HCT116 (cell line): ENCODE data around the gene C1QTNF2. TPM values are rescaled to one million over a fixed set of nuclear protein-coding genes. Genes with fewer than 3 reads are reported as not detected.

Source experiments
- ATAC-seq: fragments of 200-7000 bp; cut with Tn5 transposase; 2 replicates; pipeline ENCODE4 v1.9.1; 2020; ENCODE audit warnings: mild to moderate bottlenecking, moderate library complexity
- BruUV-seq: library from RNA; stranded (reverse); fragments of 400-500 nt; replicated peaks from 2 replicates; lab custom pipeline; 2021; lab: Mats Ljungman, UMichigan
- CTCF ChIA-PET: fragments of 300-600 bp; sonication (Branson Sonifier 250); formaldehyde crosslinking; loops from one replicate; lab custom pipeline; 2021; ENCODE audit warnings: antibody characterized with exemption; lab: Charles Lee
- POLR2A ChIA-PET: fragments of 300-600, 350-600 bp; sonication (Branson Sonifier 250); formaldehyde crosslinking; loops from one replicate; lab custom pipeline; 2021; ENCODE audit warnings: antibody characterized with exemption; lab: Charles Lee
- RAD21 ChIA-PET, 2 experiments: fragments of 300-600 bp; sonication (Branson Sonifier 250); formaldehyde crosslinking; loops; one replicate each; lab custom pipeline; 2023; ENCODE audit warnings: low total read pairs in 2 of 2; ENCODE audit not compliant: uncharacterized antibody in 2 of 2, unreplicated experiment in 2 of 2, low non-redundant PET in 1 of 2; lab: Charles Lee
- DNase-seq: peaks from one replicate; pipeline ENCODE4 v3.0.0-alpha.2; 2010; ENCODE audit warnings: low read depth, low spot score
- H2AFZ ChIP-seq: fragments of 200-600 bp; shearing (Covaris generic), sonication (generic); 2 replicates; pipeline ENCODE4 v1.6.1; 2017; ENCODE audit warnings: low read depth, mixed run types, mixed read lengths, antibody characterized with exemption, low read length; ENCODE audit not compliant: poor library complexity, severe bottlenecking
- H3K27ac ChIP-seq: 2 replicates; pipeline ENCODE4 v1.5.1; 2012; ENCODE audit warnings: low read depth, low read length
- H3K27me3 ChIP-seq: fragments of 200-600 bp; sonication (generic); 2 replicates; pipeline ENCODE4 v1.6.1; 2016; ENCODE audit warnings: mixed run types, low read length, mixed read lengths; ENCODE audit not compliant: insufficient read depth
- H3K36me3 ChIP-seq, 2 experiments: fragments of 200-500 bp in 1 of 2; fragments of 200-600 bp in 1 of 2; sonication (Bioruptor generic) in 1 of 2; sonication (generic) in 1 of 2; 2 replicates each; pipeline versions ENCODE4 v1.5.1 to v1.6.1; 2014 to 2016; ENCODE audit warnings: low read length in 2 of 2, inconsistent platforms in 1 of 2, mixed read lengths in 1 of 2, mixed run types in 1 of 2; ENCODE audit not compliant: insufficient read depth in 2 of 2, control insufficient read depth in 1 of 2
- H3K4me1 ChIP-seq, 2 experiments: fragments of 200-600 bp in 1 of 2; sonication (generic) in 1 of 2; 2 replicates each; pipeline versions ENCODE4 v1.5.1 to v1.6.1; 2012 to 2017; ENCODE audit warnings: low read length in 2 of 2, inconsistent platforms in 1 of 2, mild to moderate bottlenecking in 1 of 2, mixed read lengths in 1 of 2, mixed run types in 1 of 2, moderate library complexity in 1 of 2; ENCODE audit not compliant: insufficient read depth in 2 of 2, control insufficient read depth in 1 of 2
- H3K4me2 ChIP-seq: fragments of 200-600 bp; sonication (generic); 2 replicates; pipeline ENCODE4 v1.6.1; 2017; ENCODE audit warnings: mixed run types, low read length, mixed read lengths
- H3K4me3 ChIP-seq, 2 experiments: fragments of 200-600 bp in 1 of 2; sonication (generic) in 1 of 2; replicated peaks in 1 of 2; 2 replicates each; pipeline ENCODE4 v1.5.1; 2011 to 2016; ENCODE audit warnings: low read length in 2 of 2, control low read depth in 1 of 2, low read depth in 1 of 2, mild to moderate bottlenecking in 1 of 2, mixed read lengths in 1 of 2, mixed run types in 1 of 2
- H3K79me2 ChIP-seq: fragments of 200-600 bp; sonication (generic); 2 replicates; pipeline ENCODE4 v1.6.1; 2017; ENCODE audit warnings: mild to moderate bottlenecking, mixed run types, low read length, moderate library complexity, mixed read lengths; ENCODE audit not compliant: insufficient read depth
- H3K9ac ChIP-seq: fragments of 200-600 bp; sonication (generic); 2 replicates; pipeline ENCODE4 v1.6.1; 2016; ENCODE audit warnings: low read length, mixed read lengths
- H3K9me2 ChIP-seq: fragments of 200-600 bp; sonication (generic), shearing (Covaris generic); 2 replicates; pipeline ENCODE4 v1.6.1; 2017; ENCODE audit warnings: mixed run types, mild to moderate bottlenecking, moderate library complexity; ENCODE audit not compliant: insufficient read depth
- H3K9me3 ChIP-seq, 2 experiments: fragments of 200-500 bp in 1 of 2; fragments of 200-600 bp in 1 of 2; sonication (Bioruptor generic) in 1 of 2; sonication (generic) in 1 of 2; 2 replicates each; pipeline ENCODE4 v1.6.1; 2014 to 2017; ENCODE audit warnings: low read length in 2 of 2, mixed read lengths in 2 of 2, inconsistent platforms in 1 of 2, low read depth in 1 of 2, mild to moderate bottlenecking in 1 of 2, mixed run types in 1 of 2, moderate library complexity in 1 of 2; ENCODE audit not compliant: control insufficient read depth in 1 of 2, insufficient read depth in 1 of 2
- H4K20me1 ChIP-seq: fragments of 200-600 bp; sonication (generic), shearing (Covaris generic); 2 replicates; pipeline ENCODE4 v1.6.1; 2017; ENCODE audit warnings: mixed run types, mild to moderate bottlenecking, moderate library complexity; ENCODE audit not compliant: insufficient read depth
- EZH2 ChIP-seq: fragments of 200-600 bp; sonication (generic); IDR thresholded peaks from 2 replicates; pipeline ENCODE4 v1.6.1; 2017; ENCODE audit warnings: antibody characterized with exemption, mixed run types
- EZH2phosphoT487 ChIP-seq: fragments of 200-600 bp; IDR thresholded peaks from 2 replicates; pipeline ENCODE4 v1.6.1; 2018; ENCODE audit warnings: antibody characterized with exemption, borderline replicate concordance
- ZNF274 ChIP-seq: fragments of 200-500 bp; sonication (Bioruptor generic); IDR thresholded peaks from 2 replicates; pipeline ENCODE4 v1.6.1; 2014; ENCODE audit warnings: mild to moderate bottlenecking, low read depth, low read length, inconsistent platforms
- intact Hi-C: fragments of 100-400 bp; cut with micrococcal nuclease; formaldehyde crosslinking; loops from 2 replicates; pipeline ENCODE4 v1.10.0; 2022
- total RNA-seq: library from RNA; stranded (reverse); gene quantifications from one replicate; pipeline ENCODE4 v1.2.1, GENCODE V29; 2021; ENCODE audit not compliant: unreplicated experiment
- TF ChIP-seq, protein P1 (sequence below): IDR thresholded peaks from 2 replicates; pipeline ENCODE4 v1.6.1; 2011; ENCODE audit warnings: mild to moderate bottlenecking, low read length, moderate library complexity; ENCODE audit not compliant: insufficient replicate concordance; ENCODE audit errors: extremely low read depth
- TF ChIP-seq, protein P2 (sequence below): IDR thresholded peaks from 2 replicates; pipeline ENCODE4 v1.6.1; 2012

Gene C1QTNF2
- total RNA-seq, 1 experiment from 2014 or later: 0.15 TPM

DNA sequence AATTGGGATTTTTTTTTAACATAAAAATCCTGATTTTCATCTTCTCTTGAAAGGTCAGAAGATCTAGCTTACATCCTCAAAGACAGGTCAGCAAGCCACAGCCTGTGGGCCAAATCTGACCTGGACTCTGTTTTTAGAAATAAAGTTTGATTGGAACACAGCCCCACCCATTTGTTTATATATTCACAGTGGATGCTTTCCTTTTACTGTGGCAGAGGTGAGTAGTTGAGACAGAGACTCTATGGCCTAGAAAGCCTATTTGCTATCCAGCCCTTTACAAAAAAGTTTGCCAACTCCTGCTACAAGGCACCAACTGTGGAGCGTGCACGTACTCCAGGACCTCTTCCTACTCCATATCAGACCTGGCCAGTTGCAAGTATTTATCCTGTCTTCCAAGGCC, 44.7 kb downstream of the C1QTNF2 start (continued):
- TF ChIP-seq, protein P1, sequence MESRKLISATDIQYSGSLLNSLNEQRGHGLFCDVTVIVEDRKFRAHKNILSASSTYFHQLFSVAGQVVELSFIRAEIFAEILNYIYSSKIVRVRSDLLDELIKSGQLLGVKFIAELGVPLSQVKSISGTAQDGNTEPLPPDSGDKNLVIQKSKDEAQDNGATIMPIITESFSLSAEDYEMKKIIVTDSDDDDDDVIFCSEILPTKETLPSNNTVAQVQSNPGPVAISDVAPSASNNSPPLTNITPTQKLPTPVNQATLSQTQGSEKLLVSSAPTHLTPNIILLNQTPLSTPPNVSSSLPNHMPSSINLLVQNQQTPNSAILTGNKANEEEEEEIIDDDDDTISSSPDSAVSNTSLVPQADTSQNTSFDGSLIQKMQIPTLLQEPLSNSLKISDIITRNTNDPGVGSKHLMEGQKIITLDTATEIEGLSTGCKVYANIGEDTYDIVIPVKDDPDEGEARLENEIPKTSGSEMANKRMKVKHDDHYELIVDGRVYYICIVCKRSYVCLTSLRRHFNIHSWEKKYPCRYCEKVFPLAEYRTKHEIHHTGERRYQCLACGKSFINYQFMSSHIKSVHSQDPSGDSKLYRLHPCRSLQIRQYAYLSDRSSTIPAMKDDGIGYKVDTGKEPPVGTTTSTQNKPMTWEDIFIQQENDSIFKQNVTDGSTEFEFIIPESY: no peak
- no peak for TF ChIP-seq EZH2phosphoT487
- TF ChIP-seq ZNF274: no peak
- TF ChIP-seq, protein P2, sequence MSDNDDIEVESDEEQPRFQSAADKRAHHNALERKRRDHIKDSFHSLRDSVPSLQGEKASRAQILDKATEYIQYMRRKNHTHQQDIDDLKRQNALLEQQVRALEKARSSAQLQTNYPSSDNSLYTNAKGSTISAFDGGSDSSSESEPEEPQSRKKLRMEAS: no peak

DNA sequence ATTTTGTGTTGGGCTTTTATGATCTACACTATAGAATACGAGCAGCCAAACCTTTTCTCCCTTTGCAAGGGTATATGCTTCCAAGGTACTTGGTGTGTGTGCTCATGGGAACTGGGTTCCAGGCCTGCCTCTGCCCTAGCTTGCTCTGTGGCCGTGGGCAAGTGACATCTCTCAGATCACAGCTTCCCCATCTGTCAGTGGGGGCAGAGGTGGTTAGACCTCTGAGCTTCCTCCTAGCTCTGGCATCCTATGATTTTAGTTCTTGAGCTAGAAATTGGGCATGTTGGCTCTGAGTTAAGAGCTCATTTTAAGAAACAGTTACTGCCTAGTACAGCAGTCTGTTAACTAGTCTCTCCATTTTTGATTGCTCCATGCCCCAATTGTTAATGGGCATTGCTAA, 45.5 kb downstream of the C1QTNF2 start:
- no peak for ATAC-seq
- Histone ChIP-seq H3K9ac (no peak overlapping the region), H3K9me3 (no peaks in the 10 kb centered on the region), H4K20me1 (no peaks in the 10 kb centered on the region), H3K4me2 (no peak overlapping the region), H3K4me3 (no peak overlapping the region), H3K79me2 (no peaks in the 10 kb centered on the region), H3K27ac (no peak overlapping the region), H3K9me2 (no peaks in the 10 kb centered on the region), H3K36me3 (no peaks in the 10 kb centered on the region), H3K27me3 (no peaks in the 10 kb centered on the region), H3K4me1 (no peaks in the 10 kb centered on the region), H2AFZ (no peak overlapping the region)
- DNase-seq: no peak
- ChIA-PET CTCF (no interaction called here), POLR2A (no interaction called here), RAD21 (no interaction called here)
- BruUV-seq: no TSS peak
- TF ChIP-seq, protein P1: no peak
- no peak for TF ChIP-seq EZH2
- intact Hi-C loops: no loop called here
